DMS153 treated with DMSO at 0.1 percent for 48 hours (cell line): ENCODE results near the gene CDK6.
"Not testable (repeated sequence)": the region's sequence is repeated elsewhere in the genome, so short reads cannot be mapped to it uniquely, and the experiment has no call there.

Experiments used
- DNase-seq: peaks from one replicate; lab custom pipeline; 2025; ENCODE audit not compliant: unreplicated experiment; lab: John Stamatoyannopoulos, UW

Gene CDK6

DNA sequence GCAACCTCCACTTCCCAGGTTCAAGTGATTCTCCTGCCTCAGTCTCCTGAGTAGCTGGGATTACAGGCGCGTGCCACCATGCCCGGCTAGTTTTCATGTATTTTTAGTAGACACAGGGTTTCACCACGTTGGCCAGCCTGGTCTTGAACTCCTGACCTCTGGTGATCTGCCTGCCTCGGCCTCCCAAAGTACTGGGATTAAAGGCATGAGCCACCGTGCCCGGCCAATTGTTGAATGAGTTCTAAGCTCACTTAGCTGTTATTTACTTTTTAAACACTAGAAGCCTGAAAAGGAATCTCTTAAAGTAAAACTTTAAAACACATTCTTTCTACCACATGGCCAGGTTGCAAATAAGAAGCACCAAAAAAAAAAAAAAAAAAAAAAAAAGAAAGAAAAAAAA is 231.9 kb downstream of the CDK6 start:
- not testable (repeated sequence) for DNase-seq

- no peak for DNase-seq
These were observed 233.3 kb downstream of the CDK6 start for GRCh38 chr7:92603089-92603445.

GRCh38 chr7:92602352-92603088 is 233.9 kb downstream of the CDK6 start:
- no peak for DNase-seq

GRCh38 chr7:92598310-92598981 is 237.9 kb downstream of the CDK6 start:
- DNase-seq, result no peak

GRCh38 chr7:92595281-92595680 is 241.1 kb downstream of the CDK6 start:
- DNase-seq, result no peak

GRCh38 chr7:92594746-92595145 is 241.6 kb downstream of the CDK6 start:
- DNase-seq, result no peak

- DNase-seq, result no peak
These were observed 245.6 kb downstream of the CDK6 start for GRCh38 chr7:92590711-92591310.

DNA sequence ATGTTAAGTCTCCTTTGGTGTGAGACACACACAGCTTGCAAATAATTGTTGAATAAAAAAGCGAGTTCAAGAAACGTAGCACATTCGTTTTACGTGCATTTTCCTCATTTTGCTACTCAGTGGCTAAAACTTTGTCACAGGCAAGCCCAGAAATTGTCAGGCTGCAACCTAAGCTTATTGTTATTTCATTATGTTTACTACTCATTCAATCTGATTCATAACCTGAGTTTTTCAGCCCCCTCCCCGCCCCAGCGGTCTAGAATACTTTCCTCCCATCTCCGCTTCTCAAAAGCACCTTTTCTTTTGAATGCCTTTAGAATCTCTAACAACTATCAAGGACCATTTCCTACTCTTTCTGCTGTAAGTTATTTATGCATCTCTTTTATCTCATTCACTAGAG is 247.3 kb downstream of the CDK6 start:
- DNase-seq, result no peak

DNA sequence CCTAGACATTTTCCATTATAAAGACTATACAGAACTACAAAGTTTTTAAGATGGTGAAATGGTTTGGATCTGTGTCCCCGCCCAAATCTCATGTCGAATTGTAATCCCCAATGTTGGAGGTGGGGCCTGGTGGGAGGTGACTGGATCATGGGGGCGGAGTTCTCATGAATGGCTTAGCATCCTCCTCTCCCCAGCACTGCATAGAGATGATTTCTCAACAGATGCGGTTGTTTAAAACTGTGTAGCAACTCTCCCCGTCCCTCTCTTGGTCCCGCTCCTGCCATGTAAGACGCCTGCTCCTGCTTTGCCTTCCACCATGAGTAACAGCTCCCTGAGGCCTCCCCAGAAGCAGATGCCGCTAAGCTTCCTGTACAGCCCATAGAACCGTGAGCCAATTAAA is 247.8 kb downstream of the CDK6 start:
- DNase-seq, result no peak

DNA sequence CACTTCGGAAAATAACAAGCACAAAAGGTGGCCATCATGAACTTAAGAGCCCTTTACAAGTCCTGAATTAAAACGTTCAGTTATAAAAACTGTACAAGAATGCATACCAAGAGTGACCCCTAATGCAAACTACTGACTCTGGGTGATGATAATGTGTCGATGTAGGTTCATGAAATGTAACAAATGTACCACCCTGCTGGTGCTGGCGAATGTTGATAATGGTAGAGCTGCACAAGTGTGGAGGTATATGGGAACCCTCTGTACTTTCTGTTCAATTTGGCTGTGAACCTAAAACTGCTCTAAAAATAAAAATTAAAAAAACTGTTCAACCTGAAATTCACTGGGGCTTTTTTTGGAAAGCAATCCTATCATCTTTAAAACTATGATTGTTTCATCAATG is 249.5 kb downstream of the CDK6 start:
- DNase-seq, result no peak

DNA sequence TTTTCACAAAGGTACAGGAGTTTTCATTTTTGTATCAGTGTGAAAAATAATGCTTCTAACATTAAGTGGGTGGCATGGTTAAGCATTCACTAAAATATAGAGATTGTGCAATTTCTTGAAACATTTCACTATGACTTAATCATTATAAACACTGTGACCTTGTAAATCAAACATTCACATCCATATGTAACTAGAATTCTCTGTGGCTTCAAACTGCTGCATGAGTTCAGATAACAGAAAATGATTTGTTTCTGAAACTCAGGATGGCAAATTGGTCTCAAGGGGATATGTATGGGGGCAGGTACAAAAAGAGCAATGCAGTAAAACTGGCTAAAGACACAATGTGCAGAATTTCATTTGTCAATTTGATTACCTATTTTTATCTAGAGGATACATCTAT is 250.0 kb downstream of the CDK6 start:
- no peak for DNase-seq

- no peak for DNase-seq
These were observed 251.4 kb downstream of the CDK6 start for GRCh38 chr7:92584953-92585352.

DNA sequence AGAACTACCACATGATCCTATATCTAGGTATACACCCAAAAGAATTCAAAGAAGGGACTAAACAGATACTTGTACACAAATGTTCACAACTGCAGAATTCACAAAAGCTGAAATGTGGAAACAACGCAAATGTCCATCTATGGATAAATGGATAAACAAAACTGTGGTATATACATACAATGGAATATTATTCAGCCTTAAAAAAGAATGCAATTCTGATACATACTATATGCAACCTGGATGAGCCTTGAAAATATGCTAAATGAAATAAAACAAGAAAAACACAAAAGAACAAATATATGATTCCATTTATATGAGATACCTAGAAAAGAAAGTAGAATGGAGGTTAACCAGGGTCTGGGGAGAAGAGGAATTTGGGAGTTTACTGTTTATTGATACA is 253.4 kb downstream of the CDK6 start:
- no peak for DNase-seq

GRCh38 chr7:92576296-92576695 is 260.1 kb downstream of the CDK6 start:
- DNase-seq, result no peak

- DNase-seq, result no peak
These were observed 267.2 kb downstream of the CDK6 start for GRCh38 chr7:92569137-92569536.

DNA sequence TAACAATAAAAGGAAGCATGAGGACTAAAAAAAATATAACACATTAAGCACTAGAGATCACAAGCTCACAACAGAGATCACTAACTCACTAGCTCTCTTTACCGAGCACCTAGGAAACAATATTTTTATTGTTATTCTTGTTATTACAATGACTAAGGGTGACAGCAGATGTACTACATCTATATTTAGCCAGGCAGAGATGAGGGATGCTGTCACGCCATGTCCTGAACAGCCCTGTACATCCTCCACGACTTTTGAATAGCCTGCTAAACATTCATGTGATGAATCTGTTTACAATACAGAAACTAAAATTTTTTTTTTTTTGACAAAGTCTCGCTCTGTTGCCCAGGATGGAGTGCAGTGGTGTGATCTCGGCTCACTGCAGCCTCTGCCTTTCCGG is 268.9 kb downstream of the CDK6 start:
- DNase-seq, result no peak

DNA sequence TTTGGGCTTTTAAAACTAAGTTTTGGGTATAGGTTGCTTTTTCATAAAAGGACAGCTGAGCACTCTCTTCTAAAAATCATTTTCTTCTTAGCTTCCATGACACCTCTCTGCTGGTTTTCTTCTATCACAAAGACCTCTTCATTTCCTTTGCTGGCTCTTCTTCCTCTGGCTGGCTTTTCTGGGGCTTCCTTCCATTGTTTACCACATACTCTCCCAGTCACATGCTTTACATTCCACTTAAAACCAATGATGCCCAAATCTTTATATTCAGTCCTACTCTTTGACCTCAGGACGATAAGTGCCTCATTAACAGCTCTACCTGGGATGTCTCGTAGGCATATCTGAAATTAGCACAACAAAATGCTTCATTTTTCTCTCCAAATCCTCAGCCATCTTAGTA is 273.0 kb downstream of the CDK6 start:
- no peak for DNase-seq

DNA sequence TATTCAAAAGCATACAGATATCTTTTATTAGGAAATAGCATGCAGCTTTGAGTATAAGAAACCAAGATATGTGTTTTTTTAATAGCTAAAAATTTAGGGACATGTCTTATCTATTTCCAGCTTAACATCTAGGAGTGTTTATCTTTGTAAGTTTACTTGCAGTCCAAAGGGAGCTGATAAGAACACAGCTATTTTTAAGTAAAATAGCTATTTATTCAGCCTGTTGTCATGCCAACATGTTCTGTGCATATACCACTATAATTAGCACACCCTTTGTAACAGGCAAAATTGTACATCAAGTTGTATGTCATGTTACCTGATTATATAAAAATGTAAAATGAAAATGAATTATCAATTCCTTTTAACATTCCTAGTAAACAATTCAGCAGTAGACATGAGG is 275.8 kb downstream of the CDK6 start:
- DNase-seq, result no peak

DNA sequence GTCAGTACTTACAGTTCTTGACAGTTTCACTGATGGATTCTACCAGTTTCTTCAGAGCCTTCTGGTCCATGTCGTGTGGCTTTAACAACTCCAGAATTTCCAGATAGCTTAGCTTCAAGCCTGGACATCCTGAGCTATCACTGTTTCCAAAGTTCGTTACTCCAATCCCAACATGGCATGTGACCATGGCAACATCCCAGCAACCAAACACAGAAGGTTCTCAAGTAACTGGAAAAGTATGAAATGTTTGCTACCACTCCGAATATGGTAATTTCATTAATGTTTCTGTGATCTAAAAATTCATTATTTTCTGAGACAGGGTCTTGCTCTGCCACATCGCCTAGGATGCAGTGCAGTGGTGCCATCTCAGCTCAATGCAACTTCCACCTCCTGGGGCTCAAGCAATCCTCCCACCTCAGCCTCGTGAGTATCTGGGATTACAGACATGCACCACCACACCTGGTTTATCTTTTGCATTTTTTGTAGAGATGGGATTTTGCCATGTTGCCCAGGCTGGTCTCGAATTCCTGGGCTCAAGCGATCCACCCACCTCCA is 278.5 kb downstream of the CDK6 start:
- no peak for DNase-seq

GRCh38 chr7:92557249-92557648 is 279.1 kb downstream of the CDK6 start:
- no peak for DNase-seq
